ENCODE measurements around the gene PPM1N. TPM values are rescaled to one million over a fixed set of nuclear protein-coding genes. Genes with fewer than 3 reads are reported as not detected.

PPM1N gene
- total RNA-seq, 1 experiment from 2014 or later = 5.2 TPM

GRCh38 chr19:45501730-45502014 is 3.4 kb downstream of the PPM1N start:
- no peaks in the 10 kb centered on the region for H3K36me3 ChIP-seq (ENCODE audit: control insufficient read depth in 1 of 2, insufficient read depth in 2 of 2, low read length in 2 of 2)
- ChIA-PET CTCF (no interaction called here), POLR2A (no interaction called here), RAD21 (ENCODE audit: low non-redundant PET in 1 of 2, low total read pairs in 2 of 2, uncharacterized antibody in 2 of 2, unreplicated experiment in 2 of 2) (no interaction called here)
- intact Hi-C loops (cut with micrococcal nuclease) = no loop called here
- no peak overlapping the region for H3K4me2 ChIP-seq (ENCODE audit: low read length)
- no peak overlapping the region for H2AFZ ChIP-seq (ENCODE audit: low read depth, low read length, poor library complexity, severe bottlenecking)
- no peaks in the 10 kb centered on the region for H3K9me3 ChIP-seq (ENCODE audit: control insufficient read depth in 1 of 2, insufficient read depth in 1 of 2, low read depth in 1 of 2, low read length in 2 of 2)
- no peak overlapping the region for H3K9ac ChIP-seq (ENCODE audit: low read length)
- H3K27ac ChIP-seq (ENCODE audit: low read depth, low read length) = no peak overlapping the region
- H3K27me3 ChIP-seq (ENCODE audit: insufficient read depth, low read length) = no peaks in the 10 kb centered on the region
- peaks cover 29 to 41% of the 10 kb centered on the region in 2 experiments; a peak in 3 of 4 replicates for H3K4me1 ChIP-seq (ENCODE audit: control insufficient read depth in 1 of 2, insufficient read depth in 2 of 2, low read length in 2 of 2)
- no peaks in the 10 kb centered on the region for H3K79me2 ChIP-seq (ENCODE audit: insufficient read depth, low read length)
- TF ChIP-seq ZBTB33 (IDR thresholded peaks at IDR 0.05; ENCODE audit: extremely low read depth, insufficient replicate concordance, low read length) (no peak), SIN3A (IDR thresholded peaks at IDR 0.05; ENCODE audit: low read depth) (no peak), SP1 (IDR thresholded peaks at IDR 0.05; ENCODE audit: low read depth) (no peak), ATF3 (IDR thresholded peaks at IDR 0.05) (no peak), SRF (IDR thresholded peaks at IDR 0.05; ENCODE audit: low read depth) (no peak), EGR1 (IDR thresholded peaks at IDR 0.05; ENCODE audit: low read depth) (no peak), CTCF (IDR thresholded peaks at IDR 0.05 in 2 of 3, conservative IDR thresholded peaks at IDR 0.05 in 1 of 3; ENCODE audit: borderline replicate concordance in 1 of 3, insufficient read depth in 1 of 3, low read depth in 2 of 3, low read length in 2 of 3) (no peak), FOSL1 (IDR thresholded peaks at IDR 0.05; ENCODE audit: low read depth) (no peak), ZFX (IDR thresholded peaks at IDR 0.05) (no peak), POLR2AphosphoS5 (IDR thresholded peaks at IDR 0.05; ENCODE audit: low read depth, low read length) (no peak), REST (IDR thresholded peaks at IDR 0.05; ENCODE audit: low read depth) (no peak), TCF7L2 (IDR thresholded peaks at IDR 0.05; ENCODE audit: borderline replicate concordance, extremely low read depth, insufficient read depth, insufficient read length) (no peak), ZNF274 (IDR thresholded peaks at IDR 0.05; ENCODE audit: low read depth, low read length) (no peak), ELF1 (IDR thresholded peaks at IDR 0.05; ENCODE audit: borderline replicate concordance, low read depth) (no peak), EZH2 (IDR thresholded peaks at IDR 0.05) (no peak), POLR2A (IDR thresholded peaks at IDR 0.05; ENCODE audit: borderline replicate concordance, extremely low read depth, insufficient read depth, insufficient read length) (no peak)
- H4K20me1 ChIP-seq (ENCODE audit: insufficient read depth) = no peaks in the 10 kb centered on the region
- BruUV-seq (replicated peaks) = no TSS peak
- no peaks in the 10 kb centered on the region for H3K9me2 ChIP-seq (ENCODE audit: insufficient read depth)
- H3K4me3 ChIP-seq (replicated peaks in 1 of 2; ENCODE audit: low read depth in 1 of 2, low read length in 2 of 2) = no peak overlapping the region
- ATAC-seq (no peak), DNase-seq (ENCODE audit: low read depth, low spot score) (no peak)
